ENCODE measurements around the gene SLC8A1.

The SLC8A1 gene

GRCh38 chr2:40230707-40231432 is 221.0 kb downstream of the SLC8A1 start:
- DNase-seq (ENCODE audit: low read depth), result no peak

GRCh38 chr2:40230186-40230585 is 221.7 kb downstream of the SLC8A1 start:
- no peak for DNase-seq (ENCODE audit: low read depth)

- DNase-seq (ENCODE audit: low read depth), result no peak
Measured at GRCh38 chr2:40228310-40228709, 223.6 kb downstream of the SLC8A1 start.

GRCh38 chr2:40227210-40227609 is 224.7 kb downstream of the SLC8A1 start:
- DNase-seq (ENCODE audit: low read depth), result no peak

GRCh38 chr2:40226637-40227036 is 225.3 kb downstream of the SLC8A1 start:
- no peak for DNase-seq (ENCODE audit: low read depth)

GRCh38 chr2:40225670-40226210 is 226.2 kb downstream of the SLC8A1 start:
- no peak for DNase-seq (ENCODE audit: low read depth)

- DNase-seq (ENCODE audit: low read depth), result no peak
Measured at GRCh38 chr2:40224318-40224717, 227.6 kb downstream of the SLC8A1 start.

GRCh38 chr2:40220177-40220925 is 231.5 kb downstream of the SLC8A1 start:
- no peak for DNase-seq (ENCODE audit: low read depth)

- no peak for DNase-seq (ENCODE audit: low read depth)
Measured at GRCh38 chr2:40219141-40219540, 232.7 kb downstream of the SLC8A1 start.

GRCh38 chr2:40218679-40219078 is 233.2 kb downstream of the SLC8A1 start:
- no peak for DNase-seq (ENCODE audit: low read depth)

- no peak for DNase-seq (ENCODE audit: low read depth)
Measured at GRCh38 chr2:40213619-40214018, 238.3 kb downstream of the SLC8A1 start.

GRCh38 chr2:40213071-40213470 is 238.8 kb downstream of the SLC8A1 start:
- DNase-seq (ENCODE audit: low read depth), result no peak

- DNase-seq (ENCODE audit: low read depth), result no peak
Measured at GRCh38 chr2:40210968-40211353, 240.9 kb downstream of the SLC8A1 start.

GRCh38 chr2:40210344-40210967 is 241.4 kb downstream of the SLC8A1 start:
- DNase-seq (ENCODE audit: low read depth), result no peak

- no peak for DNase-seq (ENCODE audit: low read depth)
Measured at GRCh38 chr2:40209761-40210160, 242.1 kb downstream of the SLC8A1 start.

- no peak for DNase-seq (ENCODE audit: low read depth)
Measured at GRCh38 chr2:40208463-40208862, 243.4 kb downstream of the SLC8A1 start.

GRCh38 chr2:40204268-40204667 is 247.6 kb downstream of the SLC8A1 start:
- no peak for DNase-seq (ENCODE audit: low read depth)

GRCh38 chr2:40202798-40203400 is 249.0 kb downstream of the SLC8A1 start:
- no peak for DNase-seq (ENCODE audit: low read depth)

GRCh38 chr2:40201425-40201824 is 250.5 kb downstream of the SLC8A1 start:
- DNase-seq (ENCODE audit: low read depth), result no peak

GRCh38 chr2:40200366-40200915 is 251.4 kb downstream of the SLC8A1 start:
- DNase-seq (ENCODE audit: low read depth), result no peak

- DNase-seq (ENCODE audit: low read depth), result no peak
Measured at GRCh38 chr2:40199771-40200170, 252.1 kb downstream of the SLC8A1 start.

GRCh38 chr2:40197121-40197520 is 254.8 kb downstream of the SLC8A1 start:
- DNase-seq (ENCODE audit: low read depth), result no peak
